ENCODE results near the gene SLC41A2. TPM values are rescaled to one million over a fixed set of nuclear protein-coding genes. Genes with fewer than 3 reads are reported as not detected.
"Not testable (repeated sequence)": the region's sequence is repeated elsewhere in the genome, so short reads cannot be mapped to it uniquely, and the experiment has no call there.

Gene SLC41A2
- polyA plus RNA-seq, 2 of the 4 experiments (the other 2 are of a cell fraction) = 14.6 to 14.8 TPM

- TF ChIP-seq BCL3 (IDR thresholded peaks at IDR 0.05) = no peak
- TF ChIP-seq HDAC2 (IDR thresholded peaks at IDR 0.05) = no peak
- TF ChIP-seq PBX3 (IDR thresholded peaks at IDR 0.05) = no peak
- no peak for TF ChIP-seq RNF2 (IDR thresholded peaks at IDR 0.05; ENCODE audit: borderline replicate concordance, low read depth)
- TF ChIP-seq EHMT2 (IDR thresholded peaks at IDR 0.05; ENCODE audit: low read depth) = no peak
- TF ChIP-seq SREBF2 (IDR thresholded peaks at IDR 0.05) = no peak
- TF ChIP-seq BHLHE40 (IDR thresholded peaks at IDR 0.05; ENCODE audit: low read depth, low read length) = no peak
- TF ChIP-seq MAFK (IDR thresholded peaks at IDR 0.05; ENCODE audit: partially characterized antibody) = no peak
- no peak for TF ChIP-seq JUN (IDR thresholded peaks at IDR 0.05)
These were observed 13.8 kb downstream of the SLC41A2 start (continued) for GRCh38 chr12:104944252-104944651.

- FAIRE-seq; H3K4me1 ChIP-seq; ATAC-seq; POLR2A ChIA-PET; H3K27ac ChIP-seq; H3K4me3 ChIP-seq; H3K9me3 ChIP-seq; H3K4me2 ChIP-seq; DNase-seq (ENCODE audit: low read depth in 1 of 2, low spot score in 1 of 2): not testable (repeated sequence)
- CTCF ChIA-PET = interaction anchor here (0.8 to 1.4 kb wide), 4 partner anchors 11 to 562 kb away, joined by 3 to 5 read pairs (median 3); no protein-coding TSS in a partner anchor
- WGBS (ENCODE audit: missing lambda C conversion rate) = 92% methylated on average over 8 of the region's 8 CpGs
These were observed 14.7 kb downstream of the SLC41A2 start for GRCh38 chr12:104943401-104943800.

- no peak overlapping the region for H3K4me2 ChIP-seq
- H3K27ac ChIP-seq = no peak overlapping the region
- no peak for ATAC-seq
- H3K4me1 ChIP-seq = peaks cover 5% of the 10 kb centered on the region; the same call in 1 of the 3 replicates
- no peaks in the 10 kb centered on the region for H3K9me3 ChIP-seq
- H3K4me3 ChIP-seq = no peak overlapping the region
- WGBS (ENCODE audit: missing lambda C conversion rate) = 90% methylated on average over 4 of the region's 4 CpGs
- no peak for TF ChIP-seq CBX2 (IDR thresholded peaks at IDR 0.05; ENCODE audit: borderline replicate concordance, low read depth)
- TF ChIP-seq RAD21 (conservative IDR thresholded peaks at IDR 0.05 in 1 of 2, IDR thresholded peaks at IDR 0.05 in 1 of 2) = no peak
- no peak for TF ChIP-seq RARB (CRISPR knock-in tag; IDR thresholded peaks at IDR 0.05)
- TF ChIP-seq TP53 (CRISPR knock-in tag; IDR thresholded peaks at IDR 0.05) = no peak
- ChIA-PET POLR2A (no interaction called here), CTCF (interaction anchor here (1.0 to 1.4 kb wide), 2 partner anchors 17 to 567 kb away, joined by 3 to 5 read pairs; no protein-coding TSS in a partner anchor)
- no peak for DNase-seq (ENCODE audit: low read depth in 1 of 2, low spot score in 1 of 2)
- FAIRE-seq = no peak
These were observed 16.0 kb downstream of the SLC41A2 start for GRCh38 chr12:104942075-104942474.

- FAIRE-seq = no peak
- ATAC-seq = no peak
- ChIA-PET POLR2A (no interaction called here), CTCF (interaction anchor here (0.6 to 1.0 kb wide), 4 partner anchors 111 to 567 kb away, joined by 3 to 5 read pairs (median 4); no protein-coding TSS in a partner anchor)
- WGBS (ENCODE audit: missing lambda C conversion rate) = 87% methylated on average over 3 of the region's 3 CpGs
- H3K4me2 ChIP-seq = no peak overlapping the region
- TF ChIP-seq ZFP36 (IDR thresholded peaks at IDR 0.05; ENCODE audit: borderline replicate concordance, partially characterized antibody) (no peak), JUN (IDR thresholded peaks at IDR 0.05) (no peak), CHD4 (IDR thresholded peaks at IDR 0.05; ENCODE audit: borderline replicate concordance) (no peak), CEBPB (IDR thresholded peaks at IDR 0.05) (no peak), RCOR1 (IDR thresholded peaks at IDR 0.05; ENCODE audit: low read depth, low read length) (no peak), JUNB (IDR thresholded peaks at IDR 0.05) (no peak), SREBF2 (IDR thresholded peaks at IDR 0.05) (no peak), CHD2 (IDR thresholded peaks at IDR 0.05; ENCODE audit: low read length, partially characterized antibody) (no peak), HMGXB4 (CRISPR knock-in tag; IDR thresholded peaks at IDR 0.05; ENCODE audit: borderline replicate concordance) (no peak), MAFK (IDR thresholded peaks at IDR 0.05; ENCODE audit: partially characterized antibody) (no peak), TFCP2L1 (CRISPR knock-in tag; IDR thresholded peaks at IDR 0.05) (no peak)
- no peaks in the 10 kb centered on the region for H3K9me3 ChIP-seq
- H3K4me3 ChIP-seq = no peak overlapping the region
- no peak overlapping the region for H3K27ac ChIP-seq
- DNase-seq (ENCODE audit: low read depth in 1 of 2, low spot score in 1 of 2) = no peak
- peaks cover 5% of the 10 kb centered on the region; the same call in 1 of the 3 replicates for H3K4me1 ChIP-seq
These were observed 16.6 kb downstream of the SLC41A2 start for GRCh38 chr12:104941454-104941853.
